Neural progenitor cell (in vitro differentiated cells): ENCODE results near the gene OR6B1. TPM values are rescaled to one million over a fixed set of nuclear protein-coding genes. Genes with fewer than 3 reads are reported as not detected.

ENCODE experiments used
- DNase-seq: peaks from one replicate; pipeline ENCODE4 v3.0.0-alpha.2; 2016; ENCODE audit warnings: low spot score
- H2AFZ ChIP-seq: fragments of 200-600 bp; sonication (generic); replicated peaks from 2 replicates; pipeline ENCODE4 v1.6.1; 2016; ENCODE audit warnings: antibody characterized with exemption
- H3F3A ChIP-seq: fragments of 200-600 bp; sonication (generic); 2 replicates; pipeline ENCODE4 v1.6.1; 2016; ENCODE audit warnings: antibody characterized with exemption, low read depth
- H3K27ac ChIP-seq: fragments of 200-600 bp; sonication (generic); 2 replicates; pipeline ENCODE4 v1.5.1; 2016; ENCODE audit warnings: mild to moderate bottlenecking
- H3K27me3 ChIP-seq: fragments of 200-600 bp; sonication (generic); 2 replicates; pipeline ENCODE4 v1.6.1; 2016; ENCODE audit warnings: mild to moderate bottlenecking, moderate library complexity
- H3K36me3 ChIP-seq: fragments of 200-600 bp; sonication (generic); 2 replicates; pipeline ENCODE4 v1.5.1; 2016
- H3K4me1 ChIP-seq: fragments of 200-600 bp; sonication (generic); 2 replicates; pipeline ENCODE4 v1.6.1; 2016; ENCODE audit warnings: mixed run types
- H3K4me2 ChIP-seq: fragments of 200-600 bp; sonication (generic); 2 replicates; pipeline ENCODE4 v1.6.1; 2016
- H3K4me3 ChIP-seq: fragments of 200-600 bp; sonication (generic); 2 replicates; pipeline ENCODE4 v1.5.1; 2016
- H3K79me2 ChIP-seq: fragments of 200-600 bp; sonication (generic); 2 replicates; pipeline ENCODE4 v1.6.1; 2016; ENCODE audit warnings: low read depth
- H3K9ac ChIP-seq: fragments of 200-600 bp; sonication (generic); 2 replicates; pipeline ENCODE4 v1.6.1; 2016
- H3K9me3 ChIP-seq: fragments of 200-600 bp; sonication (generic); 2 replicates; pipeline ENCODE4 v1.5.1; 2016; ENCODE audit warnings: low read depth
- H4K20me1 ChIP-seq: fragments of 200-600 bp; sonication (generic); 2 replicates; pipeline ENCODE4 v1.6.1; 2016; ENCODE audit warnings: low read depth
- H3K27ac Mint-ChIP-seq: 3 replicates; pipeline ENCODE4 v1.8.0; 2021; ENCODE audit warnings: mixed read lengths
- H3K27me3 Mint-ChIP-seq: 2 replicates; pipeline ENCODE4 v1.8.0; 2022; ENCODE audit warnings: low read depth, mild to moderate bottlenecking, inconsistent platforms, moderate library complexity, mixed read lengths; ENCODE audit not compliant: insufficient read depth
- H3K36me3 Mint-ChIP-seq: 3 replicates; pipeline ENCODE4 v1.8.0; 2021; ENCODE audit warnings: mixed read lengths
- H3K4me1 Mint-ChIP-seq: 3 replicates; pipeline ENCODE4 v1.8.0; 2021; ENCODE audit warnings: mixed read lengths
- H3K4me3 Mint-ChIP-seq: 3 replicates; pipeline ENCODE4 v1.8.0; 2021; ENCODE audit warnings: mild to moderate bottlenecking, moderate library complexity, mixed read lengths
- H3K9me3 Mint-ChIP-seq: 3 replicates; pipeline ENCODE4 v1.8.0; 2020; ENCODE audit warnings: mixed read lengths
- CTCF ChIP-seq: fragments of 200-600 bp; sonication (generic); IDR thresholded peaks from 2 replicates; pipeline ENCODE4 v1.5.1; 2017; ENCODE audit warnings: antibody characterized with exemption, mild to moderate bottlenecking
- EZH2 ChIP-seq: fragments of 200-600 bp; sonication (generic); IDR thresholded peaks from 2 replicates; pipeline ENCODE4 v1.6.1; 2017; ENCODE audit warnings: antibody characterized with exemption, mild to moderate bottlenecking, moderate library complexity
- EZH2phosphoT487 ChIP-seq: fragments of 200-600 bp; sonication (generic); IDR thresholded peaks from 2 replicates; pipeline ENCODE4 v1.6.1; 2017; ENCODE audit warnings: antibody characterized with exemption
- total RNA-seq: library from RNA; depleted of rRNA; stranded (reverse); fragments of >200 nt; gene quantifications from 2 replicates; pipeline ENCODE4 v1.2.3, GENCODE V29; 2015; ENCODE audit warnings: low replicate concordance

The OR6B1 gene
- not detected in 2 replicates for total RNA-seq

GRCh38 chr7:144000020-144000419, at the start of gene OR6B1:
Gene OR6B1, plus strand, starts transcription at chr7:144000320. Its CDS starts 3,677 bp downstream, at chr7:144003997.
- Mint-ChIP-seq H3K27ac (no peak within 1 kb of the TSS), H3K27me3 (no peaks in the 10 kb centered on the region), H3K9me3 (no peaks in the 10 kb centered on the region), H3K4me1 (no peaks in the 10 kb centered on the region), H3K4me3 (no peak within 1 kb of the TSS), H3K36me3 (no peaks in the 10 kb centered on the region)
- Histone ChIP-seq H3F3A (no peaks in the 10 kb centered on the region), H4K20me1 (no peaks in the 10 kb centered on the region), H3K36me3 (no peaks in the 10 kb centered on the region), H2AFZ (no peak within 1 kb of the TSS), H3K4me2 (no peak within 1 kb of the TSS), H3K9ac (no peak within 1 kb of the TSS), H3K9me3 (no peaks in the 10 kb centered on the region), H3K27ac (no peak within 1 kb of the TSS), H3K79me2 (no peaks in the 10 kb centered on the region), H3K27me3 (no peaks in the 10 kb centered on the region), H3K4me1 (no peaks in the 10 kb centered on the region), H3K4me3 (no peak within 1 kb of the TSS)
- no peak for DNase-seq
- TF ChIP-seq EZH2phosphoT487 (no peak), CTCF (no peak), EZH2 (no peak)

GRCh38 chr7:143953421-143953820, 46.7 kb upstream of the OR6B1 start:
- Mint-ChIP-seq H3K9me3 (peaks cover 2% of the 10 kb centered on the region), H3K4me3 (no peak overlapping the region), H3K27ac (no peak overlapping the region), H3K4me1 (peaks cover 4% of the 10 kb centered on the region), H3K27me3 (no peaks in the 10 kb centered on the region), H3K36me3 (no peaks in the 10 kb centered on the region)
- H3K79me2 ChIP-seq, result no peaks in the 10 kb centered on the region
- no peaks in the 10 kb centered on the region for H3K9me3 ChIP-seq
- H4K20me1 ChIP-seq, result no peaks in the 10 kb centered on the region
- H3K9ac ChIP-seq, result no peak overlapping the region
- no peaks in the 10 kb centered on the region for H3K27me3 ChIP-seq
- no peak overlapping the region for H3K27ac ChIP-seq
- H3K4me1 ChIP-seq, result no peaks in the 10 kb centered on the region
- H3F3A ChIP-seq, result no peaks in the 10 kb centered on the region
- no peak overlapping the region for H2AFZ ChIP-seq
- no peak overlapping the region for H3K4me2 ChIP-seq
- H3K4me3 ChIP-seq, result no peak overlapping the region
- no peaks in the 10 kb centered on the region for H3K36me3 ChIP-seq
- DNase-seq, result no peak
- TF ChIP-seq EZH2 (no peak), EZH2phosphoT487 (no peak), CTCF (no peak)

GRCh38 chr7:143954135-143954534, 46.0 kb upstream of the OR6B1 start:
- H2AFZ ChIP-seq, result no peak overlapping the region
- no peaks in the 10 kb centered on the region for H3K27me3 ChIP-seq
- Mint-ChIP-seq H3K27ac (no peak overlapping the region), H3K9me3 (peaks cover 2% of the 10 kb centered on the region), H3K4me1 (peaks cover 7% of the 10 kb centered on the region), H3K36me3 (no peaks in the 10 kb centered on the region), H3K4me3 (no peak overlapping the region), H3K27me3 (no peaks in the 10 kb centered on the region)
- no peaks in the 10 kb centered on the region for H3K36me3 ChIP-seq
- no peak overlapping the region for H3K4me2 ChIP-seq
- no peaks in the 10 kb centered on the region for H3F3A ChIP-seq
- no peaks in the 10 kb centered on the region for H4K20me1 ChIP-seq
- no peak overlapping the region for H3K4me3 ChIP-seq
- TF ChIP-seq CTCF (no peak), EZH2phosphoT487 (no peak), EZH2 (no peak)
- DNase-seq, result no peak
- H3K9me3 ChIP-seq, result no peaks in the 10 kb centered on the region
- H3K79me2 ChIP-seq, result no peaks in the 10 kb centered on the region
- no peak overlapping the region for H3K27ac ChIP-seq
- H3K9ac ChIP-seq, result no peak overlapping the region
- H3K4me1 ChIP-seq, result no peaks in the 10 kb centered on the region
